ENCODE results near the gene COPS9.

COPS9 gene

GRCh38 chr2:240132651-240132980, 3.5 kb downstream of the COPS9 start:
- DNase-seq = no peak

DNA sequence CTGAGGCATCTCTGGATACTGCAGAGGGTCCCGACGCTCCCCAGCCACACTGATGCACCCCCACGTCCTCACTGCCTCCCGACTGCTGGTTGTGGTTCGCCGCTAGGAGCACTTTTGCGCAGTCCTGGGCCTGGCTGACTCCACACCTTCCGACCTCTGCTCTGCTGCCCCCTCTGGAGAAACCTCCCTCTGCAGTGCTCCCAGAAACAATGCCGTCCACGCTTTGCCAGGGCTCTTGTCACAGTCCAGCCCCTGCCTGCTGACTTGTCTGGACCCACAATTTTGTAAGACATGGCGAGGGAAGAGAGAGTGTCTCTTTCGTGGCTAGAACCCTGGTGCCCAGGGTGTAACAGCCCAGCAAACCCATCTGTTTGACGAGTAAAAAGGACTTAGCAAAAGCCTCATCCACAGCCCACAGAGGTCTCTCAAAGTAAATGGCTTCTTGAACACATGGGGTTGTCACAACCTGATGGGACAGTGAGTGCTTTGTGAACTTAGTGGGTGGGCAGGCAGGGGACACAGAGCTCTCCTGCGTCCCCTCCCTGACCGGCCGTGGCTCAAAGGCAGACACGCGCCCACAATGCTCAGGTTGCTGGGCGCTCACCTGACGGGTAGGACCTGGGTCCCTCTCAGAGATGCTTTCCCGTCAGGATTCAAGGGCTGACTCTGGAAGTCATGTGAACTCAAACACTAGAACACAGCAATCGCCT, 4.0 kb downstream of the COPS9 start:
- DNase-seq = no peak

DNA sequence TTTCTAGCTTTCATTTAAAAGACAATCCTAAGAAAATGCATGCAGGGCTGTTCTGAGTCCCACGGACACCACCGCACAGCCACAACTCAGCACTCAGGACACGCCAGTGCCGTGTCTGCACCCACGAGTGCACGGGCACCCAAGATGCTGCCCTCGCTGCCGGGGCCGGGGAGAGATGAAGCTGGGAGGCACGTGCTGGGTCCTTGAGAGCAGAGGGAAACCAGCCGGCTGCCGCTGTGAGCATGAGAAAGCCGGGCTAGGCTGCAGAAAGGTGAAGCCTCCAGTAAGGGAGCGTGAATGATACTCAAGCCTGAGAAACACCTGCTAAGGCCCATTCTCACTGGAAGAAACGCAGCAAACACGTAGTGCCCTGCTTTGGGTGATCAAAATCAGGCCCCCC, 4.8 kb downstream of the COPS9 start:
- no peak for DNase-seq

DNA sequence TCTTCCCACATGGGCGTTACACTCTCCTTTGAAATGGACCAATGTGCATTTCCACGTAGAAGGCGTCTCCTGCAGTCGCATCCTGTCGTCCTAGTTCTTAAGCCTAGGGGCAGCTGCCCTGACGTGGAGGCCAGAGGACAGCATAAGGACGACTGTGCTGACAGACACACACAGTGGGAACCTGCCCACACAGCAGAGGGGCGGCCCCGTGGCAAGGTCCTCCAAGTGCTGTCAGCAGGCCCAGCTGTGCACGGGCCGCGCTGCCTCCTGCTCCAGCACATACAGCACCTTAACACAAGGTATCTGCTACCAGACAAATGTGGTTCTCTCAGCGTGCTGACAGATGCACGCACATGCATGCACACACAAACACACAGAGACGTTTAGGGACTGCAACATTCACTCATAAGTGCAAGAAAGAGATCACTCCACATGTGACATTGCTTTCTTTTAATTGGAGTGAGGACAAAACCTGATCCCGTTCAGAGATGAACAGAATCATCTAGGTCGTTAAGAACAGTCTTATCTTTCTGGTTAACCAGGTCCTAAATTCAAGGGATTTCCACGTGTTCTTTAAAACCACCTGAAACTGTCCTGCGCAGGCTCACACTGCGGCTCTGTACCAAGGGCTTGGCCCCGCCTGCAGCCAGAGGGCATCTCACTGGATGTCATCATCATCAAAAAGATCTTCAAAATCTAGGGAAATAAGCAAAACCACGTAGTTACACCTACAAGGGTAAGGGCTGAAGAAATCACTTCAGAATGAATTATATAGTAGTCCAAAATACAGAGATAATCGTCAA, 5.5 kb downstream of the COPS9 start:
- DNase-seq = no peak

- no peak for DNase-seq
Observed at GRCh38 chr2:240129731-240130392, 6.2 kb downstream of the COPS9 start.

- DNase-seq = no peak
Observed at GRCh38 chr2:240129311-240129710, 6.8 kb downstream of the COPS9 start.

DNA sequence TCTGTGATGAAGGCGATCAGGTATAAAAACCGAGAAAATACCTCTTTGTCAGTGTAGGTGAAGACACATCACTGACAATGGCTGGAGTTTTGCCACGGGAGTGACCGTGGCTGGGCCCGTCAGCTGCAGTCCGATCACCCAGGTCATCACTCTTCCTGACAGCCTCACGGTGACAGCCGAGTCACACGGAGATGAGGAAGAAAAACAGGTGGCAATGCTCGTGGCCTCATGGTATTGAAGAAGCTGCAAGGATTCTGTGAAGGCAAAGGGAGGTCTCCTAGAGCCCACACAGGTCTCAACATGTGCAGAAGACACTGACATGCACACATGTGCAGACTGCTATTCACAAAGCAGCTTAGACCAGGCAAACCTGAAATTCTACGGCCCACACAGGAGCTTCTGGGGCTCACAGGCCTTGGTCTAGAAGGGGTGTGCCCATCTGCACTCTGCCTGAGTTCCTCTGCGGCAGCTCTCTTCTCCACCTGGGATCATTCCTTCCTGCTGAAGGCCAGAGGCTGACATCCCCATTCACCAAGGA, 7.4 kb downstream of the COPS9 start:
- no peak for DNase-seq

DNA sequence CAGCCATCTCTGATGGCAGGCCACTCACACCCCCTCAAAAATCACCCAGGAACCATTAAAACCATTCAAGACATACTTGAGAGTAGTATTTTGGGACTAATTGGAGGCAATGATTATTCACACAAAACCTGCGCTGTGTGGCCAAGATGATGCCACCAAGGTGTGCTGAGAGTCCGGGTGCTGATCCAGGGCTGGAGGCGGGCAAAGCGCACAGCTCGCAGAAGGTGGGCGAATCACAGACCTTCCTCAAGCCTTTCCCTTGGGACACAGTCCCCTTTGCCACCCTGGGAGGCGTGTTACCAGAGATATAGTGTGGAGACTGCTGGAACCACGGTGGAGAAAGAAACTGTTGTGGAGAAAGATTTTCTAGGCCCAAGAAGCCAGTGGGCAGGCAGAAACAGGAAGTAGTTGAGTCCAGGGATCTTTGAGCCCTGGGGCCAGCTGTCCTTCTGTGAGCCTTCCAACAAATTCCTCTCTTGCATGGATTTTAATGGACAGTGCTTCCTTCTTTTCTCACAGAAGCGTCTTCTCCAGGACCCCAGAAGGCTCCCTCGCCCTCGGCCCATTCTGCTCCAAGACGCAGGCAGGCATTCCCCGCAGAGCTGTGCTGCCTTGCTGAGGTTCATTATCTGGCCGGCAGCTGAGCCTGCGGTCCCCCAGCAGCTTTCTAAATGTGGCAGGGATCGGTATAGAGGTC, 8.0 kb downstream of the COPS9 start:
- no peak for DNase-seq

GRCh38 chr2:240127191-240127750, 8.8 kb downstream of the COPS9 start:
- DNase-seq = no peak

GRCh38 chr2:240126731-240127130, 9.4 kb downstream of the COPS9 start:
- DNase-seq = no peak

DNA sequence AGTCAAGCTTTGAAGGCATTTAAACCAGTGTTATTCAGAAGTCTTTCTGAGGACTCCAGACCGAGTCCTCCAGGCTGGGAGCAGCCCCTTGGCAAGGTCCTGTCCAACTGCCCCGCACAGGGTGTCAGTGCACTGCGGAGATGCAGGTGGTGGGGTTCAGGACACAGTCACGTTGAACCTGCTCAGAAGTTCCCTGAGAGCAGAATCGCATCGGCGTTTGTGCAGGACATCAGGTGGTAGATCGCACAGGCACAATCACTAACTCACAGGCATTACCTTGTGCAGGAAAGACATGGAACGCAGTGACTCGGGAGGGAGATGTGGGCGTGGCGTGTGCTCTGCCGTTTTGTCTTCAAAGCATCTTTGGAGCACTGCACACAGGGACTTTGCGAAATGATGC, 10.4 kb downstream of the COPS9 start:
- DNase-seq = no peak

- DNase-seq = no peak
Observed at GRCh38 chr2:240124651-240125030, 11.5 kb downstream of the COPS9 start.

GRCh38 chr2:240123821-240124650, 12.1 kb downstream of the COPS9 start:
- no peak for DNase-seq

DNA sequence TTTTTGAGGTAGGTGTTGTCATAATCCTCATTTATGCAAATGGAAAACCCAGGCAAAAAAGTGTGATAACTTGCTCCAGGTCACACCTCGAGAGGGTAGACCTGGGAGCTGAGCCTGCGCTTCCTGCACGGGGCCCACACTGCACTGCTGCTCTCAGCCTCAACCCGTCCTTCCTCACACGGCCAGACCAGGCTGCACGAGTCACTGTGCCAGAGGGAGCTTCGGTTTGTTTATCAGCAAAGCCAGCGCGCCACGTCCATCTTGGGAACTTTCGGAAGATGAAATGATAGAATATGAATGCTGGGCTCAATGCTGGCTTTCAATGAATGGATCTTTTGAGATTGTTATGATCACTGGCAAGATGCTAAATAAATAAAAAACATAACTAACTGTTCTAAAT, 14.4 kb downstream of the COPS9 start:
- no peak for DNase-seq

DNA sequence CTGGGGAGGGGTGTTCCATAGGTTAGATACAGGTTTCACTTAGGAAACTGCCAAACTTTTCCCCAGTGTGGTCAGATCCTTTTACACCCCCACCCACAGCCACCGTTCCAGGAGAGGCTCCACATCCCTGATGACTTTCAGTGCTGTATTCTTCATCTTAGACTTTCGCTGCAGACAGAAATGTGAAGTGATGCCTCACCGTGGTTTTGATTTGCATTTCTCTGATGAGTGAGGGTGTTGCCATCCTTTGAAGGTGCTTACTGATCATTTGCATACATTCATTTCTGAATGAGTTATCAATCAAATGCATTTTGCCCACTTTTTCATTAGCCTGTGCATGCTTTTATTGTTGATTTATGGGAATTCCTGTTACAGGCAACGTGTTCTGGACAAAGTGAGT, 14.9 kb downstream of the COPS9 start:
- no peak for DNase-seq

DNA sequence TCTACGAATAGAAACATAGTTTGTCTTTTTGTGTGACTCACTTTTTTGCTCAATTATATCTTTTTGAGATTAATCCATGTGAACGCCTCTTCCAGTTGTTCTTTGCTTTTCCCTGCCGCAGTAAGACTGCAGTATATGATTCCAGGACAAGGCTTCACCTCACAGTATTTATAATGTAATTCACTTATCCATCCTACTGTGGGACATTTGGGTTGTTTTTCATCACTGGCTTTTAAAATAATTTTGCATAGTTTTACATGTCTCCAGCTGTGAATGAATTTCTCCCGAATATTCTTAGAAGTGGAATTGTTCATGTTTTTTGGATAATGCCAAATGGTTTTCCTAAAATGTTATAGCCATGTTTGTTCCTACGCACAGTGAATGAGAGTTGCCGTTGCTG, 21.9 kb downstream of the COPS9 start:
- DNase-seq = no peak

DNA sequence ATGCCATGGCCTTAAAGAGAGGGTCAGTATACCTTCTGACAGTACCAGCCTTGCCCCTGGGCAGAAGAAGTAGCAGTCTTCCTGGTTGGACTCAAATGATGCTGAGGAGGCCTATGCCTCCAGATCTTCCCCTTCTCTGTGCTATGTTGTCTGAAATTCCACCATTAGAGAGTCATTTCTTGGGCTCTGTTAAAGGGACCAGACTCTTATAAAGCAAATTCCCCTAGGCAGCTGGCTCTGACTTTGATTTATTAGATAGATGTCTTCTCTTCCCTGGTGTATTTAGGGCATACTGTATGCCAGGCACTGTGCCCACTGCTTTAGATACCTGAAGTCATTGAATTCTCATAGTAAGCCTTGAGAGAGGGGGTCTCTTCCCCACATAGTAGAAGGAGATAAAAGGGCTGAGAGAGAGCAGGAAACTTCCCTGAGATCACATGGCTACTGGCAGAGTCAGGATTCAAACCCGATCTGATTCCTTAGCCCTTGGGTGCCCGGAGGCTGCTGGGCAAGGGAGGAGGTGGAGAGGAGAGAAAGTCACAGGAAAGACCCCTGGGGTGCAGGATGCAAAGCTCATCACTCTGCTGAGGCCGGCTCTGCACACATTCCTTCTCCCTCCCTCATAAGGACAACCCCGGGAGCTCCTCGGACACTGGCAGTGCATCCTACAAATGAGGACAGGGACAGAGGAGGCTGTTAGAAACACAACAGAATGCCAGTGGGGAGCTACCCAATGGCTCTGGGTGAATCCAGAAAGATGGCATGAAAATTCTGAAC, 23.0 kb downstream of the COPS9 start:
- no peak for DNase-seq

- DNase-seq = no peak
Observed at GRCh38 chr2:240111253-240111652, 24.9 kb downstream of the COPS9 start.

DNA sequence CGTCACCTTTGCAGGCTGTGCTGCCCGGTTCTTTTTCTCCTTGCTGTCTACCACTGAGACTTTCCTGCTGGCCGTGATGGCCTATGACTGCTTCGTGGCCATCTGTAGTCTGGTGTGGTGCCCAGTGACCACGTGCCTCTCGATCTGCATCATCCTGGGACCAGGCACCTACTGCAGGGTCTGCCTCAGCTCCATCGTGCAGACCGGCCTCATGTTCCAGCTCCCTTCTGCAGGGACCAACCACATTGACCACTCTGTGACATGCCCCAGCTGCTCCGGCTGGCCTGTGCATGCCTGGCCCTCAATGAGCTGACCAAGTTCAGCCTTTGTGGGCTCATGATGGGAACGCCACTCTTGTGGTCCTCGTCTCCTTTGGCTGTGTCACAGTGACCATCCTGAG, 26.7 kb downstream of the COPS9 start:
- no peak for DNase-seq

DNA sequence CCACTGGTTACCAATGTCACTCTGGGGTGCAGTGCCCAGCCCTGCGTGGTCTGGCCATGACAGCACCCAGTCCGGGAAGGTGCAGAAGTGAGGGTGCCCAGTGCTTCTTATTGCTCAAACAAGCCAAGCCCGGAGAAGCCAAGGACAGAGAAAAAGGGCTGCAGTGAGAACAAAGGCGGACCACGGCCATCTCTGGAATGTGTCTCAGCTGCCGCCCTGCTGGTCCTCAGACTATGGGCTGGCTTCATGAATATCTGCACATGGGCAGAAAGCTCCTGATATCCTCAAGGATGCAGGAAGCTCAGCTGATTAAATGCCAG, 28.7 kb downstream of the COPS9 start:
- DNase-seq = no peak

DNA sequence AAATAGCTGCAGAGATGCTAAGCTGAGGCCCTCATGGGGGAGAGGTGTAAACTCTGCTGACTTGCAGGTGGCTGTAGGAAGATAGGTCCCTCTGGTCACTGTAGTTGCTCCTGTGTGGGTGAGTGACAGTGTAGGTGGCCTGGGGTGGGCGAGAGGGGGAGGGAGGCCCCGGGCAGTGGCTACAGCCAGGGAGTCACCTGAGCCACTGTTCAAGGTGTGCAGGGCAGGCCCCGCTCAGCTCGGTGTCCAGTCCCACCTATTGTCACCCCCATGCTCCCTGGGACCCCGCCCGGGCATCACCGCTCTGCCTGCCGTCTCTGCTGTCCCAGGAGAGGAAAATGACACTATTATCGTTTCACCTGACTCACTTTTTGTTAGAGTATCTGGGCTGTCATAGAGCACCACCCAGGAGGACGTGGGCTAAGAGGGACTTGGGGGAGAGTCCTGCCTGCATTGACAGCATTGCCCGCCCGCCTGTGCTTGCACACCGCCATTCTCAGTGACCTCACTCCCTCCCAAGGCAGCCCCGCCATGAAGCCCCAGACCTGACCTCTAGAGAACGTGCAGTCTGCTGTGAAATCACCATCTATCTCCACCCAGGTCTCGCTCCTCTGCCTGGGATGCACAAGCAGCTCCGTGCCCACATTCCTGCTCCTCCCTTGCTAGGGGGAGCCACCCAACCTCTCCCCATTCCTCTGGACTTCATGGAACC, 29.2 kb downstream of the COPS9 start:
- no peak for DNase-seq
